Lower leg skin (tissue), 4 donors: Measurements from ENCODE around the gene KCTD5. TPM values are rescaled to one million over a fixed set of nuclear protein-coding genes. Genes with fewer than 3 reads are reported as not detected.

ENCODE experiments used
- DNase-seq, 2 donors: peaks; one replicate each; pipeline ENCODE4 v3.0.0-alpha.2; 2019; ENCODE audit warnings: low spot score in 2 of 2
- H3K4me3 ChIP-seq: fragments of 200-600 bp; sonication (generic); 2 replicates; pipeline ENCODE4 v1.5.1; 2017; ENCODE audit warnings: mild to moderate bottlenecking, low read depth; ENCODE audit not compliant: poor library complexity, severe bottlenecking
- POLR2A ChIP-seq, 2 donors: fragments of 450-650 bp; IDR thresholded peaks; one replicate each; pipeline ENCODE4 v1.6.1; 2016 to 2017; ENCODE audit warnings: antibody characterized with exemption in 2 of 2, mild to moderate bottlenecking in 1 of 2, moderate library complexity in 1 of 2
- WGBS, 2 donors: methylation state at CpG; one replicate each; pipeline ENCODE4 v1.1.5; 2018; 5-methylcytosine and 5-hydroxymethylcytosine counted together
- intact Hi-C: fragments of 100-400 bp; cut with DNase I; formaldehyde crosslinking; loops from one replicate; pipeline ENCODE4 v1.15.0; 2023; ENCODE audit warnings: low total_unique reads
- total RNA-seq, 4 donors: library from RNA; depleted of rRNA; stranded (reverse); fragments of >200 nt; gene quantifications; one replicate each; pipeline ENCODE4 v1.1.0, GENCODE V29; 2016
- TF ChIP-seq, protein P1 (sequence below), 3 donors: fragments of 450-650 bp; IDR thresholded peaks; one replicate each; pipeline ENCODE4 v1.5.1; 2016; ENCODE audit warnings: antibody characterized with exemption in 3 of 3, mild to moderate bottlenecking in 3 of 3, moderate library complexity in 2 of 3

KCTD5 gene
- total RNA-seq, 4 donors from 2014 or later, result 34.9 to 61.9 (median 51.1) TPM

- H3K4me3 ChIP-seq, result no peak overlapping the region
- no peak for DNase-seq
- TF ChIP-seq POLR2A (IDR thresholded peaks at IDR 0.05), result no peak
- TF ChIP-seq, protein P1, sequence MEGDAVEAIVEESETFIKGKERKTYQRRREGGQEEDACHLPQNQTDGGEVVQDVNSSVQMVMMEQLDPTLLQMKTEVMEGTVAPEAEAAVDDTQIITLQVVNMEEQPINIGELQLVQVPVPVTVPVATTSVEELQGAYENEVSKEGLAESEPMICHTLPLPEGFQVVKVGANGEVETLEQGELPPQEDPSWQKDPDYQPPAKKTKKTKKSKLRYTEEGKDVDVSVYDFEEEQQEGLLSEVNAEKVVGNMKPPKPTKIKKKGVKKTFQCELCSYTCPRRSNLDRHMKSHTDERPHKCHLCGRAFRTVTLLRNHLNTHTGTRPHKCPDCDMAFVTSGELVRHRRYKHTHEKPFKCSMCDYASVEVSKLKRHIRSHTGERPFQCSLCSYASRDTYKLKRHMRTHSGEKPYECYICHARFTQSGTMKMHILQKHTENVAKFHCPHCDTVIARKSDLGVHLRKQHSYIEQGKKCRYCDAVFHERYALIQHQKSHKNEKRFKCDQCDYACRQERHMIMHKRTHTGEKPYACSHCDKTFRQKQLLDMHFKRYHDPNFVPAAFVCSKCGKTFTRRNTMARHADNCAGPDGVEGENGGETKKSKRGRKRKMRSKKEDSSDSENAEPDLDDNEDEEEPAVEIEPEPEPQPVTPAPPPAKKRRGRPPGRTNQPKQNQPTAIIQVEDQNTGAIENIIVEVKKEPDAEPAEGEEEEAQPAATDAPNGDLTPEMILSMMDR (IDR thresholded peaks at IDR 0.05), result no peak
- 61 to 69% methylated on average over 8 of the region's 8 CpGs for WGBS, 2 donors
- intact Hi-C loops, result no loop called here
Measured at GRCh38 chr16:2739625-2740430, 57.5 kb downstream of the KCTD5 start.

- intact Hi-C loops, result no loop called here
- no peak overlapping the region for H3K4me3 ChIP-seq
- TF ChIP-seq, protein P1 (IDR thresholded peaks at IDR 0.05), result no peak
- WGBS, 2 donors, result 82 to 92% methylated on average over 6 of the region's 6 CpGs
- DNase-seq, result no peak
Measured at GRCh38 chr16:2740476-2740875, 58.2 kb downstream of the KCTD5 start.

DNA sequence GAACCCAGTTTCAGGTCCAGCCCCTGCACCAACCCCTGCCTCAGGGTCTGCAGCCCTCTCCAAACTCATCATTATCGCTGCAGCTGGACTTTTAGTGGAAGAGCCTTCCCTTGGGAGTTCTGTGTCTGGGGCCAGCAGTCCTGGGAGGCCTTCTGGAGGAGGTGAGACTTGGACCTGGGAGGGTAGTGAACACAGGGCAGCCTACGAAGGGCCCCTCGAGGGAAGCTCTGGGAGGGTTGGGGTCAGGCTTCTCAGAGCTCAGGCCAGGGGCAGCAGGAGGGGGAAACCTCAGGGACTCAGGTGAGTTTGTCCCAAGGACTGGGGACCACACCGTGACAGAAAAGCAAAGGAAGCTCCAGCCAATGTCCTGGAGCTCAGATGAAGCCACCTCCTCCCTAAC, 58.8 kb downstream of the KCTD5 start:
- no peak for TF ChIP-seq POLR2A (IDR thresholded peaks at IDR 0.05)
- TF ChIP-seq, protein P1 (IDR thresholded peaks at IDR 0.05), result no peak
- WGBS, 2 donors, result 91 to 100% methylated on average over 4 of the region's 4 CpGs
- H3K4me3 ChIP-seq, result no peak overlapping the region
- intact Hi-C loops, result no loop called here
- no peak for DNase-seq

DNA sequence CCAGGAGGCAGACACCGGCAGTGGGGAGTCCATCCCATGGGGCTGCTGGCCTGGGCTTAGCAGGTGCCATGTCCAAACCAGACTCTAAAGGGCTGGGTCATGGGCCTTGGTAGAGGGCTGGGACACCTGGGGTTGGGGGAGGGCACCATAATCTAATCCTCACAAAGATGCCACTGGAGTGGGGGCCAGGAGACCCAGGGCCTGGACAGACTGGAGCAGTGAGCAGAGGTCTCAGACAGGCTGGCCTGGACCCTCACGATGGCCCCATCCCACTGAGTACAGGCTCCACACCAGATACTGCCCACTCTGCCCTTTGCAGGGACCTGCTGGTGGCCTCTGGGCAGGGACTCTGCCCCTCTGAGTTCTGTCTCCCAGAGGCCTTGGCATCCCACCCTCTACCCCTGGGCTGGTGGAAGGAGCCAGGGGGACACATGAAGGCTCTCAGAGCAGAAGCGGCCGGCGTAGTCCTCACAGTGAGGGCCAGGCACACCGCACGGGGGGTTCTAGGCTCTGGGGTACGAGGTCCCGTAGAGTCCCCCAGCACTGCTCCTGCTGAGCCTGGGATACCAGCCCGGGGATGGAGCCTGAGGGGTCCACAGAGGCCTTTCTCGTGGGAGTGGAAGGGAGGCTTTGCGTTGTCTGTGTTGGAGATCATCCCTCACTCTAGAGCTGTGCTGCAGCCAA, 60.1 kb downstream of the KCTD5 start:
- TF ChIP-seq, protein P1 (IDR thresholded peaks at IDR 0.05), result no peak
- no peak for TF ChIP-seq POLR2A (IDR thresholded peaks at IDR 0.05)
- intact Hi-C loops, result no loop called here
- H3K4me3 ChIP-seq, result no peak overlapping the region
- no peak for DNase-seq
- WGBS, 2 donors, result 91 to 93% methylated on average over 12 of the region's 12 CpGs

DNA sequence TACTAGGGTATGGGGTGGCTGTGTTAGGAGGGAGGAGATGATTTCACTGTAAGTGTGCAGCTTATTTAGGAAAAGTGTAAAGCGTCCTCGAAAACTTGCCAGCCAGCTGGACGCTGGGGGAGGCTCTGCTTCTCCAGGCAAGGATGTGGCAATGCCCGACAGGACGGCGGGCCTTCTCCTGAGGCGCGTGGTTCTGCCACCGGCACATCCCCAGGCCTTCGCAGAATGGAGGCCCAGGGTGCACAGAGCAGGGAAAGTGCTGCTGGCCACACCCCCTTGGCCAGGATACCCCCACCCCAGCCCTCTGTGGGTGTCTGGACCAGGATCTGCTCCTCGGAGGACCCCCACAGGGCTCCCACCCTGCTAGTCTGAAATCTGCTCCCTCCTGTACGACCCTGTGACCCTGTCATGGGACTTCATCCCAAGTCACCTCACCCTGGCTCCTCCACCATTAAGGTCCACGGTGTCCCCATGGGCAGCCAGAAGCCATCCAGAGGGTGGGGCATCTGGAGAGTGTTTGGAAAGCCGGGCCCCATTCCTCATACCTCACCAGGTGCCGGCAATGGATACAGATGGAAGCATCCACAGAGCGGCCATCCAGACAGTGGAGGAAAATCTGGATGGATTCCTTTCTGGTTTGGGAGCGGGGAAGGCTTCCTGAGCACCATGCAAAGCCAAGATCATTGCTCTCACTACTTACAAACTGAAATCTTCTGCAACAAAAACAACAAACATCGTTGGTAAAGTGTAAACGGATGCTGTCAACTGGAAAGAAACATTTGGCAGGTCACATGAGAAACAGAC, 60.9 kb downstream of the KCTD5 start:
- intact Hi-C loops, result no loop called here

More for the DNA sequence above, 60.9 kb downstream of the KCTD5 start:
- TF ChIP-seq POLR2A (IDR thresholded peaks at IDR 0.05), result no peak
- TF ChIP-seq, protein P1 (IDR thresholded peaks at IDR 0.05), result no peak
- 90 to 91% methylated on average over 19 of the region's 19 CpGs for WGBS, 2 donors
- H3K4me3 ChIP-seq, result no peak overlapping the region
- DNase-seq, result no peak
